Measurements from ENCODE around the gene SLC46A2. TPM values are rescaled to one million over a fixed set of nuclear protein-coding genes. Genes with fewer than 3 reads are reported as not detected.

Gene SLC46A2
- total RNA-seq, 4 donors from 2014 or later, result 0.21 to 1.8 (median 0.22) TPM; not detected in 1

DNA sequence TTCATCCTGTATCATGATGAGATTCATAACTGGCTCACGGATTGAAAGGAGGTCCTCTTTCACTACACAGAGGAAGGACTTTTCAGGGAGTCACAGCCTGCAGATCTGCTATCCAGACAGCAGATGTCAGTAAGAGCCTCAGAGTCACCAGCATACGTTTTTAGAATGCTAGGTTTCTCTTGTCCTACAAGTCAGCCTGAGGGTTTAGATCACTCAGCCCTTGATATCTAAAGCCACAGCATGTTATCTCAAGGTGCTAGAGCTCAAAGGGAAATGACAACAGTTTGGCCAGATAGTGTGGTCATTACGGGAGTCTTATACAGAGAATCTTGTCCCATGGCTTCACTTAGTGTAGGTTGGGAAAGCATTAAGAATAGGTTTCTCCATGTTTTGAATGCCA lies 30.9 kb upstream of the SLC46A2 start:
- H3K27me3 ChIP-seq, result no peaks in the 10 kb centered on the region
- 30 to 34% methylated on average over 3 of the region's 3 CpGs for WGBS, 2 donors

GRCh38 chr9:112917987-112918362 lies 27.3 kb upstream of the SLC46A2 start:
- 46 to 67% methylated on average over 1 of the region's 1 CpG for WGBS, 2 donors
- H3K36me3 ChIP-seq, result no peaks in the 10 kb centered on the region
- no peaks in the 10 kb centered on the region for H3K9me3 ChIP-seq
- no peaks in the 10 kb centered on the region for H3K4me1 ChIP-seq
- H3K27ac ChIP-seq, result no peak overlapping the region
- no peak overlapping the region for H3K4me3 ChIP-seq
- H3K27me3 ChIP-seq, result no peaks in the 10 kb centered on the region
- DNase-seq (ENCODE audit: low spot score in 2 of 2), result no peak
- TF ChIP-seq EP300 (IDR thresholded peaks at IDR 0.05) (no peak), CTCF (IDR thresholded peaks at IDR 0.05) (no peak), POLR2A (IDR thresholded peaks at IDR 0.05) (no peak)

More for the DNA sequence above, 30.9 kb upstream of the SLC46A2 start:
- Histone ChIP-seq H3K36me3 (no peaks in the 10 kb centered on the region), H3K27ac (no peak overlapping the region), H3K4me3 (no peak overlapping the region), H3K4me1 (no peaks in the 10 kb centered on the region), H3K9me3 (no peaks in the 10 kb centered on the region)
- TF ChIP-seq CTCF (IDR thresholded peaks at IDR 0.05) (peak in 2 of 5 experiments; percentile 11 to 21), EP300 (IDR thresholded peaks at IDR 0.05) (no peak), POLR2A (IDR thresholded peaks at IDR 0.05) (no peak)
- no peak for DNase-seq (ENCODE audit: low spot score in 2 of 2)

DNA sequence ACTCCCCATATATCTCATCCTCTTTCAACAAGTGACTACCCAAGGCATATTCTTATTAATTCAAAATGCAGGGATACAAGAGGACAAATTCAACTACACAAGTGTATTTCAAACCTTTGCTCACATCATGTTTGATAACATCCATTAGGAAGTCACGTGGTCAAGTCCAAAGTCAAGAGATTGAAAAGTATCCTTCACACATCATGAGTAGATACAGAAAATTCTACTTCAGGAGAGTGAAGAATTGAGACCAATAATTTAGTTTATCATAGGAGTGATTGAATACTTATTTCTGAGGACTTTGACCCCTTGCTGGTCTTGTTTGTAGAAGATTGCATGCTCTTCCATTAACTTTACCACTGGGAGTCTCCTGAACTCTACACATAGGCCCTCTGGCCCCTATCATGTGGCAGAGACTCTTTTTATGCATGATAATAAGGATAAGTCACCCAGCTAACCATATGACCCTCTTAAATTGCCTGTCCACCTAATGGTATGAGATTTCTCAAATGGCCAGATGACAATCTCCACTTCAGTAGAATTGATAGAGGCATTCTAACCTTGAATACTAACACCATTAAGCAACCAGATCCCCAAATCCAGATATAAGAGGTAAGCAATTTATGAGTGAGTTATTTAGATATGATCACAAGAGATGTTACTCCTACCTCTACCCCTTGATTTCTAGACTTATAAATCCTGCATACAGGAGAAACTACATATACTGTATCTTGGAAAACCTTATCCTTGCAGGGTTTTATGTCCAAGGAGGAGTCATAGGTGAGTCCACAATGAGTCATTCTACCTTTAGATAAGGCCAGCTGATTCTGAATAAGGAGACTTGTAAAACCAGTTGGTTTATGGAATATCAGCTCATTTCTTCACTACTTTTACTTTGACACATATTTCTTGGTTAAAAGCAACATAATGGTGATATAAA lies 26.6 kb upstream of the SLC46A2 start:
- no peak for DNase-seq (ENCODE audit: low spot score in 2 of 2)
- Histone ChIP-seq H3K27ac (no peak overlapping the region), H3K27me3 (no peaks in the 10 kb centered on the region), H3K4me1 (no peaks in the 10 kb centered on the region), H3K9me3 (no peaks in the 10 kb centered on the region), H3K36me3 (no peaks in the 10 kb centered on the region), H3K4me3 (no peak overlapping the region)
- WGBS, 2 donors, result 46 to 60% methylated on average over 1 of the region's 1 CpG
- TF ChIP-seq EP300 (IDR thresholded peaks at IDR 0.05) (no peak), POLR2A (IDR thresholded peaks at IDR 0.05) (no peak), CTCF (IDR thresholded peaks at IDR 0.05) (no peak)

DNA sequence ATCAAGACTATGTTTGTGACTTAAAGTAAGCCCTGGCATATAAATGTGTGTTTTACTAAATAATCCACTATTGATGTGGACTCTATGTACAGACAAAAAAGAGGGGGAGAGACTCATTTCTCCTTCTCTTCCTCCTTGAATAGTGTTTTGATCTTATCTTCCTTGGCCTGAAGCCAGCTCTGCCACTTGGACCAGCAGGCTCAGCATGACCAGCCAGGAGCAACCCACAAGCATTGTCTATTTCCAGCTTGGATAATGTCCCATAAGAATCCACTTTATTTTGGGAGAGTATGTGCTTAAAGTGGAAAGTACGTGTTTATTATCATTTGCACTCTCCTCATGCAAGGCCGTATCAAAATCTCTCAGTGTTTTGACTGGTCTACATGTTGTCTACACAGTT lies 23.8 kb upstream of the SLC46A2 start:
- WGBS, 2 donors, result 59 to 65% methylated on average over 2 of the region's 2 CpGs
- TF ChIP-seq EP300 (IDR thresholded peaks at IDR 0.05), result no peak
- TF ChIP-seq POLR2A (IDR thresholded peaks at IDR 0.05), result no peak
- TF ChIP-seq CTCF (IDR thresholded peaks at IDR 0.05), result no peak
- Histone ChIP-seq H3K27ac (no peak overlapping the region), H3K27me3 (no peaks in the 10 kb centered on the region), H3K4me1 (no peaks in the 10 kb centered on the region), H3K36me3 (no peaks in the 10 kb centered on the region), H3K9me3 (no peaks in the 10 kb centered on the region), H3K4me3 (no peak overlapping the region)
- no peak for DNase-seq (ENCODE audit: low spot score in 2 of 2)

DNA sequence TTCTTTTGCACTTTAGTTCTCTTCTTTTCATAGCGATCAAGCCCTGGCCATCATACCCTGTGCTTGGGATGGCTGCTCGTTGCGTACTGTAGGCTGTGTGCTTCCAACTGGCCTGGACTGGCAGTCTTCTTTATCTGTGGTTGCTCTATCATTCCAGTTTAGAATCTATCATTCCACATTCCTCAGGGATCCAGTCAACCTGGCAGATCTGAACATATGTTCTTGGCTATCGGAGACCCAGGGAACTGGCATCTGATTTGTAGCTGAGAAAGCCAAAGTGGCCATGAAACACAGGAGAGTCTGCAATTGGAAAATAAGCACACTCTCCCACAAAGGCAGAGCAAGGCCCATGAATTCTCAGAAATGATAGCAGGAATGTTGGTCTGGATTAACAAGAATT lies 22.6 kb upstream of the SLC46A2 start:
- no peak for DNase-seq (ENCODE audit: low spot score in 2 of 2)
- H3K4me3 ChIP-seq, result no peak overlapping the region
- 90 to 94% methylated on average over 4 of the region's 4 CpGs for WGBS, 2 donors
- no peaks in the 10 kb centered on the region for H3K9me3 ChIP-seq
- no peak overlapping the region for H3K27ac ChIP-seq
- H3K27me3 ChIP-seq, result no peaks in the 10 kb centered on the region
- no peak for TF ChIP-seq POLR2A (IDR thresholded peaks at IDR 0.05)
- no peak for TF ChIP-seq CTCF (IDR thresholded peaks at IDR 0.05)
- TF ChIP-seq EP300 (IDR thresholded peaks at IDR 0.05), result no peak
- H3K36me3 ChIP-seq, result no peaks in the 10 kb centered on the region
- no peaks in the 10 kb centered on the region for H3K4me1 ChIP-seq

All from tibial nerve (tissue), 4 donors.